Adrenal gland (tissue), 5 donors: ENCODE results near the gene FAF1.

Source experiments
- CTCF ChIP-seq, 6 experiments: fragments of 450-650 bp in 4 of 6; fragments of 200-600 bp in 2 of 6; sonication (generic) in 1 of 6; IDR thresholded peaks; 1 replicate in 5 of 6; 2 replicates in 1 of 6; pipeline versions ENCODE4 v1.5.1 to v1.8.0; 2016 to 2021; ENCODE audit warnings: antibody characterized with exemption in 6 of 6, mild to moderate bottlenecking in 2 of 6, moderate library complexity in 1 of 6
- POLR2A ChIP-seq, 2 donors: fragments of 450-650 bp; IDR thresholded peaks; one replicate each; pipeline ENCODE4 v1.6.1; 2017; ENCODE audit warnings: antibody characterized with exemption in 2 of 2, mild to moderate bottlenecking in 2 of 2, moderate library complexity in 1 of 2
- donor health status: DM: no; HTN: no; CAD: no.

DNA sequence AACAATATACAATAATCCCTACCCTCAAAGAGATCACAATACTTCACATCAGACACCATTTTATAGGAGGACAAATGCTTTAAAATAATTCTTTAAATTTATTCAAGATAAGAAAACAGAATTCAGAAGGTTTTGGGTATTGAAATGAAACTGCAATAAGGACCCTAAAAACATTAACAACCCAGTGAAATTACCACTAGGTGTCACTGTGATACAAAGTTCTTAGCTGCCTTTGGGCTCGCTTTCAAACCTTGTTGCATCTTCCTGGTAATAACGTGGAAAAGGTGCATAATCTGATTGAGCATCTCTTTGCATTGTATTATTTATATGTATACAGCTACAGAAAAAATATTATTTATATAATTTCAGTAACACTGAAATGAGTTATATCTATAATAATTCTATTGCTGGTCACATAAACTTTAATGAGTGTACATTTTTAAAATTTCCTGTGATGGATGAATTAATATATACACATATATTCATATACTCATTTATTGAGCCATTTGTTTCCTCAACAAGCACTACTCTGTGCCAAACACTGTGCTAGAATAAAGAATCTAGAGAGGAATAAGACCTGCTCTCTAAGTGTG is 185.2 kb downstream of the FAF1 start:
- TF ChIP-seq POLR2A (IDR thresholded peaks at IDR 0.05) (no peak), CTCF (IDR thresholded peaks at IDR 0.05) (peak; percentile 60 to 79 (median 70))
